ENCODE data around the gene LRIT3.
"Not testable (repeated sequence)": the region's sequence is repeated elsewhere in the genome, so short reads cannot be mapped to it uniquely, and the experiment has no call there.

Gene LRIT3

GRCh38 chr4:109836985-109837384 is 10.9 kb upstream of the LRIT3 start:
- H3K4me3 ChIP-seq (replicated peaks; ENCODE audit: insufficient read depth, low read length) = no peak overlapping the region
- no peak overlapping the region for H3K27ac ChIP-seq (replicated peaks)
- DNase-seq (ENCODE audit: low read depth in 1 of 2, low spot score in 1 of 2) = no peak
- TF ChIP-seq, protein P1, sequence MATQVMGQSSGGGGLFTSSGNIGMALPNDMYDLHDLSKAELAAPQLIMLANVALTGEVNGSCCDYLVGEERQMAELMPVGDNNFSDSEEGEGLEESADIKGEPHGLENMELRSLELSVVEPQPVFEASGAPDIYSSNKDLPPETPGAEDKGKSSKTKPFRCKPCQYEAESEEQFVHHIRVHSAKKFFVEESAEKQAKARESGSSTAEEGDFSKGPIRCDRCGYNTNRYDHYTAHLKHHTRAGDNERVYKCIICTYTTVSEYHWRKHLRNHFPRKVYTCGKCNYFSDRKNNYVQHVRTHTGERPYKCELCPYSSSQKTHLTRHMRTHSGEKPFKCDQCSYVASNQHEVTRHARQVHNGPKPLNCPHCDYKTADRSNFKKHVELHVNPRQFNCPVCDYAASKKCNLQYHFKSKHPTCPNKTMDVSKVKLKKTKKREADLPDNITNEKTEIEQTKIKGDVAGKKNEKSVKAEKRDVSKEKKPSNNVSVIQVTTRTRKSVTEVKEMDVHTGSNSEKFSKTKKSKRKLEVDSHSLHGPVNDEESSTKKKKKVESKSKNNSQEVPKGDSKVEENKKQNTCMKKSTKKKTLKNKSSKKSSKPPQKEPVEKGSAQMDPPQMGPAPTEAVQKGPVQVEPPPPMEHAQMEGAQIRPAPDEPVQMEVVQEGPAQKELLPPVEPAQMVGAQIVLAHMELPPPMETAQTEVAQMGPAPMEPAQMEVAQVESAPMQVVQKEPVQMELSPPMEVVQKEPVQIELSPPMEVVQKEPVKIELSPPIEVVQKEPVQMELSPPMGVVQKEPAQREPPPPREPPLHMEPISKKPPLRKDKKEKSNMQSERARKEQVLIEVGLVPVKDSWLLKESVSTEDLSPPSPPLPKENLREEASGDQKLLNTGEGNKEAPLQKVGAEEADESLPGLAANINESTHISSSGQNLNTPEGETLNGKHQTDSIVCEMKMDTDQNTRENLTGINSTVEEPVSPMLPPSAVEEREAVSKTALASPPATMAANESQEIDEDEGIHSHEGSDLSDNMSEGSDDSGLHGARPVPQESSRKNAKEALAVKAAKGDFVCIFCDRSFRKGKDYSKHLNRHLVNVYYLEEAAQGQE (IDR thresholded peaks at IDR 0.05; ENCODE audit: insufficient replicate concordance, low read depth) = no peak
- TF ChIP-seq SPI1 (IDR thresholded peaks at IDR 0.05; ENCODE audit: borderline replicate concordance, low read depth) (no peak), GABPA (IDR thresholded peaks at IDR 0.05; ENCODE audit: low read depth) (no peak)
- no peaks in the 10 kb centered on the region for H3K27me3 ChIP-seq (ENCODE audit: insufficient read depth, poor library complexity, severe bottlenecking)

DNA sequence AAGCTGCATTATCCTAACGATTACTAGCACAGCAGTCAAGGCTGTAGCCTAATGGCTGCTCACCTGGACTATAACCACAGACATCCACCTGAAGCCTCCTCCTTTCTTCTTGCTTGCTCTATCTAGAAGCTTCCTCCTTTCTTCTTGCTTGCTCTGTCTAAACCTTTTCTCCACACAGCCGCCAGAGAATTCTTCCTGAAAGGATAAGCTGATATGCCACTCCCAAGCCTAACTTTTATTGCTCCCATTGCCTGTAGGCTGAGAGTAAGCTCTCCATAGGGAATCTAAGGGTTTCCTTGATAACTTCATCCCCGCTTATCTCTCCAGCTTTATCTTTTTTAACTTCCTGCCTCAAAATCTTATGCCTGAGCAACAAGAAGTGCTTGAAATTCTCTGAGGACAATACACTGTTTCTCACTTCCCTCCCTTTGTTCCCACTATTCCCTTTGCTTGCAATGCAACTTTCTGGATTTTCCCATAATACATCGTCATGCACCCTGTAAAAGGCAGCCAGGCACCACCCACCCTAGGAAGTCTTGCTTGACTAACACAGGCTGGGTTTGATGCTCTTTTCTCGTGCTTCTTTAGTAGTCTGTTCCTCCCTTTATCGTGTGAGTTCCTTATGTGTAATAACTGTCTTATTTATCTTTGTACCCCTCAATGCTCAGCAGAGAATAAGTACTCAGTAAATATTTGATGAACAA is 1.4 kb upstream of the LRIT3 start:
- TF ChIP-seq CTCF (IDR thresholded peaks at IDR 0.05; ENCODE audit: insufficient read depth, low read length) = no peak
- TF ChIP-seq SPI1 (IDR thresholded peaks at IDR 0.05; ENCODE audit: borderline replicate concordance, low read depth) = no peak
- TF ChIP-seq, protein P1 (IDR thresholded peaks at IDR 0.05; ENCODE audit: insufficient replicate concordance, low read depth) = no peak
- TF ChIP-seq POLR2AphosphoS5 (IDR thresholded peaks at IDR 0.05; ENCODE audit: low read depth) = no peak
- no peak for TF ChIP-seq GABPA (IDR thresholded peaks at IDR 0.05; ENCODE audit: low read depth)
- H3K4me3 ChIP-seq (replicated peaks; ENCODE audit: insufficient read depth, low read length) = no peak overlapping the region
- no peak overlapping the region for H3K27ac ChIP-seq (replicated peaks)
- DNase-seq (ENCODE audit: low read depth in 1 of 2, low spot score in 1 of 2) = no peak
- H3K27me3 ChIP-seq (ENCODE audit: insufficient read depth, poor library complexity, severe bottlenecking) = peaks cover 3% of the 10 kb centered on the region

GRCh38 chr4:109848501-109848900 is 594 bp downstream of the LRIT3 start:
- TF ChIP-seq SPI1 (IDR thresholded peaks at IDR 0.05; ENCODE audit: borderline replicate concordance, low read depth) (no peak), POLR2AphosphoS5 (IDR thresholded peaks at IDR 0.05; ENCODE audit: low read depth) (no peak), GABPA (IDR thresholded peaks at IDR 0.05; ENCODE audit: low read depth) (no peak)
- H3K4me3 ChIP-seq (replicated peaks; ENCODE audit: insufficient read depth, low read length) = no peak overlapping the region
- DNase-seq (ENCODE audit: low read depth in 1 of 2, low spot score in 1 of 2) = no peak
- H3K27me3 ChIP-seq (ENCODE audit: insufficient read depth, poor library complexity, severe bottlenecking) = peaks cover 3% of the 10 kb centered on the region
- H3K27ac ChIP-seq (replicated peaks) = no peak overlapping the region

GRCh38 chr4:109850601-109851000 is 2.7 kb downstream of the LRIT3 start:
- no peak overlapping the region for H3K4me3 ChIP-seq (replicated peaks; ENCODE audit: insufficient read depth, low read length)
- peaks cover 3% of the 10 kb centered on the region for H3K27me3 ChIP-seq (ENCODE audit: insufficient read depth, poor library complexity, severe bottlenecking)
- TF ChIP-seq SPI1 (IDR thresholded peaks at IDR 0.05; ENCODE audit: borderline replicate concordance, low read depth) (no peak), CTCF (IDR thresholded peaks at IDR 0.05; ENCODE audit: insufficient read depth, low read length) (no peak), GABPA (IDR thresholded peaks at IDR 0.05; ENCODE audit: low read depth) (no peak), POLR2AphosphoS5 (IDR thresholded peaks at IDR 0.05; ENCODE audit: low read depth) (no peak)
- TF ChIP-seq, protein P1 (IDR thresholded peaks at IDR 0.05; ENCODE audit: insufficient replicate concordance, low read depth) = no peak
- no peak overlapping the region for H3K27ac ChIP-seq (replicated peaks)
- DNase-seq (ENCODE audit: low read depth in 1 of 2, low spot score in 1 of 2) = no peak

- not testable (repeated sequence) for H3K4me3 ChIP-seq (replicated peaks; ENCODE audit: insufficient read depth, low read length); DNase-seq (ENCODE audit: low read depth in 1 of 2, low spot score in 1 of 2); H3K27ac ChIP-seq (replicated peaks); H3K27me3 ChIP-seq (ENCODE audit: insufficient read depth, poor library complexity, severe bottlenecking)
Measured at GRCh38 chr4:109859426-109860300, 11.8 kb downstream of the LRIT3 start.
